Liver (tissue), 9 donors: ENCODE data around the gene GATB. TPM values are rescaled to one million over a fixed set of nuclear protein-coding genes. Genes with fewer than 3 reads are reported as not detected.

Source experiments
- DNase-seq: peaks from one replicate; pipeline ENCODE4 v3.0.0-alpha.2; 2017; ENCODE audit warnings: low spot score
- H3K27ac ChIP-seq, 2 donors: one replicate each; pipeline ENCODE4 v1.7.0; 2013; ENCODE audit warnings: inconsistent platforms in 2 of 2, low read length in 2 of 2, control low read depth in 1 of 2, low read depth in 1 of 2, mild to moderate bottlenecking in 1 of 2
- H3K27me3 ChIP-seq, 4 donors: one replicate each; pipeline versions ENCODE4 v1.6.1 to v1.7.0; 2013; ENCODE audit warnings: low read length in 3 of 4, inconsistent platforms in 1 of 4, mild to moderate bottlenecking in 1 of 4, moderate library complexity in 1 of 4; ENCODE audit not compliant: control insufficient read depth in 4 of 4, insufficient read depth in 4 of 4
- H3K36me3 ChIP-seq, 4 donors: one replicate each; pipeline versions ENCODE4 v1.6.1 to v1.7.0; 2013; ENCODE audit warnings: low read length in 3 of 4, mild to moderate bottlenecking in 3 of 4, low read depth in 1 of 4, moderate library complexity in 1 of 4; ENCODE audit not compliant: control insufficient read depth in 4 of 4, insufficient read depth in 3 of 4
- H3K4me1 ChIP-seq, 4 donors: one replicate each; pipeline versions ENCODE4 v1.6.1 to v1.7.0; 2013; ENCODE audit warnings: low read length in 3 of 4, mild to moderate bottlenecking in 3 of 4, moderate library complexity in 1 of 4; ENCODE audit not compliant: control insufficient read depth in 4 of 4, insufficient read depth in 4 of 4
- H3K4me3 ChIP-seq, 3 donors: one replicate each; pipeline versions ENCODE4 v1.6.1 to v1.7.0; 2013; ENCODE audit warnings: low read length in 3 of 3, control low read depth in 1 of 3, low read depth in 1 of 3, mild to moderate bottlenecking in 1 of 3
- H3K9ac ChIP-seq, 2 donors: one replicate each; pipeline ENCODE4 v1.7.0; 2013; ENCODE audit warnings: low read length in 2 of 2, mild to moderate bottlenecking in 2 of 2, moderate library complexity in 2 of 2, control low read depth in 1 of 2, low read depth in 1 of 2
- H3K9me3 ChIP-seq, 4 donors: one replicate each; pipeline versions ENCODE4 v1.6.1 to v1.7.0; 2013; ENCODE audit warnings: low read length in 3 of 4; ENCODE audit not compliant: control insufficient read depth in 4 of 4
- CTCF ChIP-seq: fragments of 150-350 bp; IDR thresholded peaks from 2 replicates; pipeline ENCODE4 v1.5.1; 2017; ENCODE audit warnings: improper control_type of control experiment, low read depth, low read length; ENCODE audit not compliant: missing input control
- FOXA1 ChIP-seq: IDR thresholded peaks from 2 replicates; pipeline ENCODE4 v1.6.1; 2016; ENCODE audit warnings: antibody characterized with exemption
- FOXA2 ChIP-seq: IDR thresholded peaks from 2 replicates; pipeline ENCODE4 v1.6.1; 2016; ENCODE audit warnings: antibody characterized with exemption
- GABPA ChIP-seq, 2 donors: IDR thresholded peaks in 1 of 2; conservative IDR thresholded peaks in 1 of 2; 2 replicates each; pipeline ENCODE4 v1.6.1; 2016; ENCODE audit warnings: antibody characterized with exemption in 2 of 2, mild to moderate bottlenecking in 1 of 2, moderate library complexity in 1 of 2
- HNF4G ChIP-seq: IDR thresholded peaks from 2 replicates; pipeline ENCODE4 v1.6.1; 2016; ENCODE audit warnings: antibody characterized with exemption
- JUND ChIP-seq, 2 donors: IDR thresholded peaks; 2 replicates each; pipeline ENCODE4 v1.6.1; 2016; ENCODE audit warnings: antibody characterized with exemption in 2 of 2
- NR2F2 ChIP-seq: IDR thresholded peaks from 2 replicates; pipeline ENCODE4 v1.6.1; 2016; ENCODE audit warnings: antibody characterized with exemption
- RAD21 ChIP-seq, 2 donors: IDR thresholded peaks; 2 replicates each; pipeline ENCODE4 v1.6.1; 2016; ENCODE audit warnings: antibody characterized with exemption in 2 of 2, mild to moderate bottlenecking in 2 of 2
- RXRA ChIP-seq, 2 donors: IDR thresholded peaks; 2 replicates each; pipeline ENCODE4 v1.6.1; 2017 to 2018; ENCODE audit warnings: antibody characterized with exemption in 2 of 2, mild to moderate bottlenecking in 1 of 2
- SP1 ChIP-seq: IDR thresholded peaks from 2 replicates; pipeline ENCODE4 v1.6.1; 2018; ENCODE audit warnings: antibody characterized with exemption, mild to moderate bottlenecking
- TAF1 ChIP-seq: conservative IDR thresholded peaks from 2 replicates; pipeline ENCODE4 v1.6.1; 2016; ENCODE audit warnings: antibody characterized with exemption, mild to moderate bottlenecking
- YY1 ChIP-seq: IDR thresholded peaks from 2 replicates; pipeline ENCODE4 v1.6.1; 2016; ENCODE audit warnings: antibody characterized with exemption, mild to moderate bottlenecking
- WGBS: extraction: QIAGEN DNeasy Blood & Tissue Kit; methylation state at CpG from one replicate; pipeline ENCODE4 v1.1.7; 2013; 5-methylcytosine and 5-hydroxymethylcytosine counted together
- polyA plus RNA-seq, 2 donors: library from polyadenylated mRNA; stranded (reverse) in 1 of 2; unstranded in 1 of 2; fragments of 200-250 nt in 1 of 2; fragments of >200 nt in 1 of 2; fragmentation: Nextera tagmentation in 1 of 2; extraction: Ambion mirVana in 1 of 2; gene quantifications; one replicate each; pipeline versions ENCODE4 v1.2.1 to v1.2.3, GENCODE V29; 2013 to 2015
- total RNA-seq, 2 donors: library from RNA; depleted of rRNA; stranded (reverse); fragments of >200 nt; gene quantifications; one replicate each; pipeline ENCODE4 v1.2.3, GENCODE V29; 2014
- TF ChIP-seq, protein P1 (sequence below): IDR thresholded peaks from 2 replicates; pipeline ENCODE4 v1.6.1; 2016; ENCODE audit warnings: antibody characterized with exemption
- TF ChIP-seq, protein P2 (sequence below): IDR thresholded peaks from 2 replicates; pipeline ENCODE4 v1.6.1; 2016; ENCODE audit warnings: antibody characterized with exemption
- donor health status: healthy.
- donor health status: healthy.
- donor health status: healthy.
- donor health status: healthy.
- donor health status: healthy.

The GATB gene
- total and polyA plus RNA-seq, 4 donors: 10.4 to 17.3 (median 12.5) TPM

- no peak overlapping the region for H3K27ac ChIP-seq
- no peak overlapping the region for H3K9ac ChIP-seq
- no peaks in the 10 kb centered on the region for H3K27me3 ChIP-seq
These were observed 27.2 kb upstream of the GATB start for GRCh38 chr4:151788021-151788420.

GRCh38 chr4:151786158-151786495 lies 25.3 kb upstream of the GATB start:
- Histone ChIP-seq H3K27me3 (peaks cover 0 to 2% (median 0%) of the 10 kb centered on the region in 4 donors), H3K4me1 (peaks cover 0 to 5% (median 1%) of the 10 kb centered on the region in 4 donors), H3K9me3 (no peaks in the 10 kb centered on the region), H3K36me3 (no peaks in the 10 kb centered on the region), H3K4me3 (no peak overlapping the region), H3K9ac (no peak overlapping the region), H3K27ac (no peak overlapping the region)
- TF ChIP-seq FOXA1 (no peak), TAF1 (no peak), RXRA (IDR thresholded peaks at IDR 0.05) (no peak), SP1 (no peak), GABPA (IDR thresholded peaks at IDR 0.05 in 1 of 2, conservative IDR thresholded peaks at IDR 0.05 in 1 of 2) (no peak), YY1 (no peak)
- TF ChIP-seq, protein P1, sequence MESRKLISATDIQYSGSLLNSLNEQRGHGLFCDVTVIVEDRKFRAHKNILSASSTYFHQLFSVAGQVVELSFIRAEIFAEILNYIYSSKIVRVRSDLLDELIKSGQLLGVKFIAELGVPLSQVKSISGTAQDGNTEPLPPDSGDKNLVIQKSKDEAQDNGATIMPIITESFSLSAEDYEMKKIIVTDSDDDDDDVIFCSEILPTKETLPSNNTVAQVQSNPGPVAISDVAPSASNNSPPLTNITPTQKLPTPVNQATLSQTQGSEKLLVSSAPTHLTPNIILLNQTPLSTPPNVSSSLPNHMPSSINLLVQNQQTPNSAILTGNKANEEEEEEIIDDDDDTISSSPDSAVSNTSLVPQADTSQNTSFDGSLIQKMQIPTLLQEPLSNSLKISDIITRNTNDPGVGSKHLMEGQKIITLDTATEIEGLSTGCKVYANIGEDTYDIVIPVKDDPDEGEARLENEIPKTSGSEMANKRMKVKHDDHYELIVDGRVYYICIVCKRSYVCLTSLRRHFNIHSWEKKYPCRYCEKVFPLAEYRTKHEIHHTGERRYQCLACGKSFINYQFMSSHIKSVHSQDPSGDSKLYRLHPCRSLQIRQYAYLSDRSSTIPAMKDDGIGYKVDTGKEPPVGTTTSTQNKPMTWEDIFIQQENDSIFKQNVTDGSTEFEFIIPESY: no peak
- no peak for DNase-seq
- 87% methylated on average over 2 of the region's 2 CpGs for WGBS

More at GRCh38 chr4:151788021-151788420, 27.2 kb upstream of the GATB start:
- H3K36me3 ChIP-seq: no peaks in the 10 kb centered on the region
- no peak for DNase-seq
- TF ChIP-seq FOXA2 (no peak), NR2F2 (no peak), FOXA1 (no peak), CTCF (no peak), RAD21 (IDR thresholded peaks at IDR 0.05) (no peak), HNF4G (no peak), JUND (IDR thresholded peaks at IDR 0.05) (no peak), RXRA (IDR thresholded peaks at IDR 0.05) (no peak)
- TF ChIP-seq, protein P1: no peak
- TF ChIP-seq, protein P2, sequence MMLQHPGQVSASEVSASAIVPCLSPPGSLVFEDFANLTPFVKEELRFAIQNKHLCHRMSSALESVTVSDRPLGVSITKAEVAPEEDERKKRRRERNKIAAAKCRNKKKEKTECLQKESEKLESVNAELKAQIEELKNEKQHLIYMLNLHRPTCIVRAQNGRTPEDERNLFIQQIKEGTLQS: no peak
- peaks cover 0 to 5% (median 1%) of the 10 kb centered on the region in 4 donors for H3K4me1 ChIP-seq
- H3K9me3 ChIP-seq: no peaks in the 10 kb centered on the region
- H3K4me3 ChIP-seq: no peak overlapping the region
